SU-DHL-6 (cell line): Measurements from ENCODE around the gene MAPK6.

ENCODE experiments used
- EZH2phosphoT487 ChIP-seq: fragments of 200-600 bp; sonication (generic), shearing (Covaris generic); conservative IDR thresholded peaks from 2 replicates; pipeline ENCODE4 v1.6.1; 2018; ENCODE audit warnings: mild to moderate bottlenecking, antibody characterized with exemption, low read length, moderate library complexity, mixed read lengths
- TF ChIP-seq, protein P1 (sequence below): fragments of 200-600 bp; sonication (generic); IDR thresholded peaks from one replicate; pipeline ENCODE4 v1.5.1; 2017; ENCODE audit warnings: antibody characterized with exemption, mild to moderate bottlenecking, low read length, moderate library complexity; ENCODE audit not compliant: insufficient read depth, poor library complexity, severe bottlenecking

DNA sequence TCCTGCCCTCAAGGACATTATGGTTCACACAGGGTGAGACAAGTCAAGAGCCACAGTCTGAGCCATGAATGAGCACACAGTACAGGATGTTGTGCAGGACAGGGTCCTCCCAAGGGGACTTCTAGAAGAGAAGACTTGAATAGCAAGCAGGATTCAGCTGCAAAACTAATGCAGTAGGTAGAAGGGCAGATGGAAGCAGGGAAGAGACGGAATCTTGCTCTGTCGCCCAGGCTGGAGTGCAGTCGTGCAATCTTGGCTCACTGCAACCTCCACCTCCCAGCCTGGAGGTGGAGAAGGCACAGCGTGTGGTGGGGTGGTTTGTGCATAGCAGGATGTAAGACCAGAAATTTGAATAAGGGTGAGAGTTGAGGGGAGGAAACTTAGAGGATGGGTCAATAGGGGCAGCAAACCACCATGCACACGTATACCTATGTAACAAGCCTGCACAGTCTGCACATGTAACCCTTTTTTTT lies 85.5 kb downstream of the MAPK6 start:
- TF ChIP-seq, protein P1, sequence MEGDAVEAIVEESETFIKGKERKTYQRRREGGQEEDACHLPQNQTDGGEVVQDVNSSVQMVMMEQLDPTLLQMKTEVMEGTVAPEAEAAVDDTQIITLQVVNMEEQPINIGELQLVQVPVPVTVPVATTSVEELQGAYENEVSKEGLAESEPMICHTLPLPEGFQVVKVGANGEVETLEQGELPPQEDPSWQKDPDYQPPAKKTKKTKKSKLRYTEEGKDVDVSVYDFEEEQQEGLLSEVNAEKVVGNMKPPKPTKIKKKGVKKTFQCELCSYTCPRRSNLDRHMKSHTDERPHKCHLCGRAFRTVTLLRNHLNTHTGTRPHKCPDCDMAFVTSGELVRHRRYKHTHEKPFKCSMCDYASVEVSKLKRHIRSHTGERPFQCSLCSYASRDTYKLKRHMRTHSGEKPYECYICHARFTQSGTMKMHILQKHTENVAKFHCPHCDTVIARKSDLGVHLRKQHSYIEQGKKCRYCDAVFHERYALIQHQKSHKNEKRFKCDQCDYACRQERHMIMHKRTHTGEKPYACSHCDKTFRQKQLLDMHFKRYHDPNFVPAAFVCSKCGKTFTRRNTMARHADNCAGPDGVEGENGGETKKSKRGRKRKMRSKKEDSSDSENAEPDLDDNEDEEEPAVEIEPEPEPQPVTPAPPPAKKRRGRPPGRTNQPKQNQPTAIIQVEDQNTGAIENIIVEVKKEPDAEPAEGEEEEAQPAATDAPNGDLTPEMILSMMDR = no peak
- TF ChIP-seq EZH2phosphoT487 = no peak
